CD8-positive, alpha-beta memory T cell (primary cell): Measurements from ENCODE around the gene ITPK1. TPM values are rescaled to one million over a fixed set of nuclear protein-coding genes. Genes with fewer than 3 reads are reported as not detected.

Experiments used
- CTCF ChIA-PET: fragments of 350-600 bp; sonication (Branson Sonifier 250); formaldehyde crosslinking; loops from one replicate; lab custom pipeline; 2021; ENCODE audit warnings: antibody characterized with exemption; lab: Charles Lee
- POLR2A ChIA-PET: fragments of 350-600 bp; sonication (Branson Sonifier 250); formaldehyde crosslinking; loops from one replicate; lab custom pipeline; 2021; ENCODE audit warnings: antibody characterized with exemption; lab: Charles Lee
- DNase-seq, 5 donors: peaks; one replicate each; pipeline versions ENCODE4 v3.0.0 to v3.0.0-alpha.2; 2020 to 2022; ENCODE audit warnings: mixed read lengths in 1 of 5
- H3K27ac ChIP-seq: one replicate; pipeline ENCODE4 v1.7.0; 2013; ENCODE audit warnings: low read depth, mild to moderate bottlenecking, low read length, moderate library complexity
- H3K27me3 ChIP-seq: 2 replicates; pipeline ENCODE4 v1.7.0; 2013; ENCODE audit warnings: low read length, mild to moderate bottlenecking; ENCODE audit not compliant: insufficient read depth, poor library complexity, severe bottlenecking
- H3K36me3 ChIP-seq: 2 replicates; pipeline ENCODE4 v1.7.0; 2013; ENCODE audit warnings: mild to moderate bottlenecking, low read length, moderate library complexity; ENCODE audit not compliant: insufficient read depth
- H3K4me1 ChIP-seq: 2 replicates; pipeline ENCODE4 v1.7.0; 2013; ENCODE audit warnings: mild to moderate bottlenecking, low read length, moderate library complexity; ENCODE audit not compliant: insufficient read depth
- H3K4me3 ChIP-seq: 2 replicates; pipeline ENCODE4 v1.7.0; 2013; ENCODE audit warnings: mild to moderate bottlenecking, low read length
- H3K9me3 ChIP-seq: 2 replicates; pipeline ENCODE4 v1.7.0; 2013; ENCODE audit warnings: mild to moderate bottlenecking, low read length
- H3K27ac Mint-ChIP-seq, 8 donors: one replicate each; pipeline ENCODE4 v1.8.0; 2020 to 2021; ENCODE audit warnings: mixed read lengths in 8 of 8, mild to moderate bottlenecking in 6 of 8, inconsistent platforms in 3 of 8, moderate library complexity in 3 of 8
- H3K27me3 Mint-ChIP-seq, 2 donors: one replicate each; pipeline ENCODE4 v1.8.0; 2020 to 2021; ENCODE audit warnings: mixed read lengths in 2 of 2, mild to moderate bottlenecking in 1 of 2, moderate library complexity in 1 of 2
- H3K36me3 Mint-ChIP-seq, 3 donors: one replicate each; pipeline ENCODE4 v1.8.0; 2020 to 2021; ENCODE audit warnings: mixed read lengths in 3 of 3, inconsistent platforms in 1 of 3, mild to moderate bottlenecking in 1 of 3
- H3K4me1 Mint-ChIP-seq, 3 donors: one replicate each; pipeline ENCODE4 v1.8.0; 2020 to 2021; ENCODE audit warnings: mixed read lengths in 3 of 3, inconsistent platforms in 1 of 3, mild to moderate bottlenecking in 1 of 3
- H3K4me3 Mint-ChIP-seq, 7 donors: one replicate each; pipeline ENCODE4 v1.8.0; 2020 to 2021; ENCODE audit warnings: mixed read lengths in 7 of 7, mild to moderate bottlenecking in 6 of 7, moderate library complexity in 4 of 7, inconsistent platforms in 2 of 7
- H3K9me3 Mint-ChIP-seq, 5 donors: one replicate each; pipeline ENCODE4 v1.8.0; 2020 to 2022; ENCODE audit warnings: mixed read lengths in 5 of 5, mild to moderate bottlenecking in 3 of 5, moderate library complexity in 2 of 5, inconsistent platforms in 1 of 5
- polyA plus RNA-seq: library from polyadenylated mRNA; unstranded; fragments of 300-500 nt; fragmentation: Illumina TruSeq; gene quantifications from one replicate; pipeline ENCODE4 v1.2.3, GENCODE V29; 2021
- total RNA-seq, 2 experiments: library from RNA; stranded (reverse); gene quantifications; one replicate each; pipeline ENCODE4 v1.2.3, GENCODE V29; 2021

ITPK1 gene
- total and polyA plus RNA-seq, 3 experiments from 2014 or later, result 40.4 to 75.1 (median 66.1) TPM

DNA sequence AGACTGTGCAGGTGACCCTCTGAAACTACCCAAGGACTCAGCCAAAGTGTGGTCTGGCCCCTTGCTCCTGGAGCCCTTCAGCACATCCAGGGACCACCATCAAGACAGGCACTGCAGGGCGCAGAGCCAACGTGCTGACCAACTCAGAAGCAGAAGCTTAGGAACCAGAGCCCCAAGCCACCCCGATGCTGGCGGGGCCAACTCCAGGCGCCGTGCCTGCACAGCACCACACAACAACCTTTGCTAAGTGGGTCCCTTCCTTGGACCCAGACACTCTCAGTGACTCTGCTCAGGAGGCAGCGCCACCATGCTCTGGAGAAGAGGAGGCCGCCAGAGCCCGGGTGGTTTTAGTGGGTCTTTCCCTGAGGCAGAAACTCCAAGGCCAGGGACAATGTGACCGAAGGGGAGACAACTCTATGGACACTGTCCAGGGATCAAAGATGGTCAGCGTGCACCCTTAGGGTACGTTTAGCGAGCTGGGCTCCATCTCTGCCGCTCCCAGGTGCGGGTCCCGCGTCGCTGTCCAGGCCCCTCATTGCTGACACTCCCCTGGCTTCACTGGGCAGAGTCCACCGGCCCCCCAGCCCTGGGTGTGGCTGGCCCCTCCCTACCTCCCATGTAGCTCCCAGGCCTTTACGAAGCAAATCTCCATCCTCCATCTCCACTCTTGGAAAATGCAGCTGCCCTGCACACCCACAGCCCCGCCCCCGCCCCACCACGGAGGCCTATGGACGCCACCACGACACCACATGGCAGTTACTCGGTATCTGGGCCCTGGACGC lies 176.6 kb downstream of the ITPK1 start:
- POLR2A ChIA-PET, result no interaction called here
- H3K4me3 ChIP-seq, result no peak overlapping the region
- H3K4me1 ChIP-seq, result no peaks in the 10 kb centered on the region
- peaks cover 0 to 59% (median 0%) of the 10 kb centered on the region in 3 donors for H3K36me3 Mint-ChIP-seq
- no peaks in the 10 kb centered on the region for H3K27me3 Mint-ChIP-seq
- no peaks in the 10 kb centered on the region for H3K36me3 ChIP-seq
- CTCF ChIA-PET, result interaction anchor here (0.9 kb wide), 1 partner anchor 16 kb away, joined by 4 read pairs; the partner anchor contains the start of gene CHGA
- no peaks in the 10 kb centered on the region for H3K9me3 Mint-ChIP-seq
- no peak overlapping the region for H3K27ac ChIP-seq
- no peak overlapping the region for H3K4me3 Mint-ChIP-seq
- no peaks in the 10 kb centered on the region for H3K9me3 ChIP-seq
- H3K27ac Mint-ChIP-seq, result peak overlapping the region in 1 of 8 donors; percentile 6
- H3K4me1 Mint-ChIP-seq, result no peaks in the 10 kb centered on the region
- no peak for DNase-seq
- no peaks in the 10 kb centered on the region for H3K27me3 ChIP-seq

DNA sequence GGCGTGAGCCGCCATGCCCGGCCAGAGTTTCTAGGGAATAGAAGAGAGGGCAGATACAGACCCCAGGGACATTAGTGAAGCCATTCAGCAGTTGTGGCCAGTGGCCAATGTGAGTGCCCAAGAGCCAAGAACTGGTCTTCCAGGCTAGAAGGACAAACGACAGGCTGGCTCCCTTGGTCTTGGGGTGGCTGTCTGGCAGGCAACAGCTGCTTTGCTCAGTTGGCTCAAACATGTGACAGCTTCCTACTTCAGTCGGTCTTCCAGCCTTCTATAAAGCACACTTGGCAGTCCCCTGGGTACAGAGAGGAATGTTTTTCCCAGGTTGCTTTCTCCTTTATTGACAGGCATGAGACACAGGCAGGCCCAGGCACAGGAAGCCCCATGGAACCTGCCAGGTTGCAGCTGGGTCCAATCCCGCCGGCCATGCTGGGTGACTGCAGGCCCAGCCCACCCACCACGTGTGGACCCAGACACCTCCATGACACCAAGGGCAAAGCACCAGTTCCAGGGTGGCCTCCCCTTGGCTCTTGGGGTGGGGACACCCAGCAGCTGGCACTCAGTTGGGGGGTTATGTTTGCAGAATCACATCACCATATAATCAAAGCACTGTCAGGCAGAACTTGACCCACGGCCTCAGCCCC lies 177.4 kb downstream of the ITPK1 start:
- no peaks in the 10 kb centered on the region for H3K9me3 ChIP-seq
- H3K4me3 ChIP-seq, result no peak overlapping the region
- no peak for DNase-seq
- Mint-ChIP-seq H3K36me3 (peaks cover 0 to 53% (median 0%) of the 10 kb centered on the region in 3 donors), H3K4me3 (no peak overlapping the region), H3K27me3 (no peaks in the 10 kb centered on the region), H3K9me3 (no peaks in the 10 kb centered on the region), H3K4me1 (no peaks in the 10 kb centered on the region), H3K27ac (peak overlapping the region in 1 of 8 donors; percentile 35)
- POLR2A ChIA-PET, result no interaction called here
- H3K27ac ChIP-seq, result no peak overlapping the region
- H3K27me3 ChIP-seq, result no peaks in the 10 kb centered on the region
- no peaks in the 10 kb centered on the region for H3K36me3 ChIP-seq
- CTCF ChIA-PET, result interaction anchor here (0.9 to 1.1 kb wide), 2 partner anchors 15 to 175 kb away, joined by 3 to 4 read pairs; partner anchors contain the start of gene CHGA
- no peaks in the 10 kb centered on the region for H3K4me1 ChIP-seq

DNA sequence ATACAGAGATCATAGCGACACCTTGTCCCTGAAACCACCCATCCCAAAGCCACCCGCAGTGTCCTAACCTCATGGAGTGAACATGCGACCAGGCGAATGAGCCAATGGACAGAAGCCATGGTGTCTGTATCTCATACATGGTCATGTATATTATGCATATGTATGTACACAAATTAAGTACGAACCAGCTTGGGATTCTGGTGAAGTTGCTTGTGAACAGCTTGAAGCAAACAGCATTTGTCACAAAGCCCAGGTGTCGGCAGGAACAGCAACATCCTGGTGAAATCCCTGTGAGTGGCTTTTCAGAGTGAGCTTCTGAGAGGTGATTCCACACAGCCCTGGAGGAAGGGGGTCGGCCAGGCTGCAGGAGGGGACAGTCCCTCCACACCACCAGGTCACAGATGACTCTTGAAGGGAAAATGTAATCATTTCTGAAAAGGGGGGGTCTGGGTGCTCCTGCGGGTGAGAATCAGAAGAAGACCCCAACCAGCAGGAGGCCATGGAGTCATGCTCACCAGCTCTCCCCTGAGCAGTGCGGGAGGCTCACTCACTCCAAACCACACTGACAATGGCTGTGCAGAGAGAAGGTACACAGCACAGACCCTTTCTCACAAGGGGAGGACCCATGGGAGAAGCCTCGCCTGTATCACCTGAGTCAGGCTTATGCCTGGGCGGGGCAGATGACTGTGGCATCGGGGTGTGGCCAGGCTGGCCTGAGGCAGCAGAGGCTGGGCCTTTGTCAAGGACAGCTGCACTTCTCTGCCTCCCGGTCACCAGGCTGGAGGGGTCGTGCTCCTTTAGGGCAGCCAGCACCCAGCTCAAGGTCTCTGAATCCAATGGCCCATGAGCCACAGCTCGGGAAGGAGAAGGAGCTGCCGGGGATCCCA lies 178.4 kb downstream of the ITPK1 start:
- Histone ChIP-seq H3K9me3 (no peaks in the 10 kb centered on the region), H3K27me3 (no peaks in the 10 kb centered on the region), H3K36me3 (no peaks in the 10 kb centered on the region), H3K4me3 (no peak overlapping the region), H3K27ac (no peak overlapping the region), H3K4me1 (no peaks in the 10 kb centered on the region)
- Mint-ChIP-seq H3K9me3 (no peaks in the 10 kb centered on the region), H3K4me3 (no peak overlapping the region), H3K27me3 (no peaks in the 10 kb centered on the region), H3K27ac (peak overlapping the region in 1 of 8 donors; percentile 53), H3K4me1 (no peaks in the 10 kb centered on the region), H3K36me3 (peaks cover 0 to 42% (median 0%) of the 10 kb centered on the region in 3 donors)
- ChIA-PET POLR2A (no interaction called here), CTCF (interaction anchor here (1.1 kb wide), 1 partner anchor 176 kb away, joined by 3 read pairs; no protein-coding TSS in a partner anchor)
- DNase-seq, result no peak

DNA sequence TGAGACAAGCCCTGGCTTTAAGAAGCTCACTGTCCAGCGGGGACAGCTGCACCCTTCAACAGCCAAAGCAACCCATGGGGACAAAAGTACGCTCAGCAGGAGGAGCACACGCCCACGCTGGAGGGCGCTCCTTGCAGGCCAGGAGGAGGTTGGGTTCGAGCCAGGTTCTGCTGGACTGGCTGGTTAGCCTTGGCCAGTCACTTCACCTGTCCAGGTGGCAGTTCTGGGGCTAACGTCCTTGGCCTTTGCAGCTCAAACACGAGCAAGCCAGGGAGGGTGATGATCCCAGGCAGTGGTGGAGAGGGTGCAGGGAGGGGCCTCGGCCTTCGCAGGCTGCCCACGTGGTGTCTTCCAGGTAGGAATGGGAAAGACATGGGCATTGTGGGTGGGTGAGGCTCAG lies 179.6 kb downstream of the ITPK1 start:
- Mint-ChIP-seq H3K27me3 (no peaks in the 10 kb centered on the region), H3K9me3 (no peaks in the 10 kb centered on the region), H3K27ac (no peak overlapping the region), H3K4me1 (peaks cover 0 to under 1% (median 0%) of the 10 kb centered on the region in 3 donors), H3K36me3 (peaks cover 0 to 32% (median 0%) of the 10 kb centered on the region in 3 donors), H3K4me3 (no peak overlapping the region)
- Histone ChIP-seq H3K9me3 (no peaks in the 10 kb centered on the region), H3K36me3 (no peaks in the 10 kb centered on the region), H3K27me3 (no peaks in the 10 kb centered on the region), H3K4me1 (no peaks in the 10 kb centered on the region), H3K4me3 (no peak overlapping the region), H3K27ac (no peak overlapping the region)
- DNase-seq, result no peak
- POLR2A ChIA-PET, result no interaction called here
- CTCF ChIA-PET, result no interaction called here

DNA sequence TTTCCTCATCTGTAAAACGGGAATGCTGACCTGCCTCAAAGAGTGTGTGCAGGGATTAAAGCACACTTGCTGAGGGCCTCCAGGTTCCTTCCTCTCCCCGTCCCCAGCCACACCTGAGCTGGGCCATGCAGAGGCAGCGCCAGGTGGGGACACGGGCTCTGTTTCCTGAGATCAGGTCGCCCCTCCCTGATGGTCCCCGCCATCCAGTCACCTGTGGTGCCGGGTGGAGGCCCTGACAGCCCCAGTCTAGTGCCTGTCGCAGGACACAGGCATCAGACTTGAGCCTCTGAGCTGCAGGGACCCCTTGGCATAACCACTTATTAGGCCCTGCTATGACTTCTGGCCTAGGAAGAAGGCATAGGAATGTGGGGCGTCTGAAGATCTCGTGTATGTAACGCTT lies 180.3 kb downstream of the ITPK1 start:
- peaks cover 0 to 2% (median 0%) of the 10 kb centered on the region in 3 donors for H3K4me1 Mint-ChIP-seq
- no peak overlapping the region for H3K4me3 ChIP-seq
- H3K36me3 ChIP-seq, result no peaks in the 10 kb centered on the region
- peaks cover 0 to 27% (median 0%) of the 10 kb centered on the region in 3 donors for H3K36me3 Mint-ChIP-seq
- H3K4me3 Mint-ChIP-seq, result no peak overlapping the region
- H3K27me3 Mint-ChIP-seq, result no peaks in the 10 kb centered on the region
- no peaks in the 10 kb centered on the region for H3K27me3 ChIP-seq
- ChIA-PET CTCF (no interaction called here), POLR2A (no interaction called here)
- no peaks in the 10 kb centered on the region for H3K4me1 ChIP-seq
- no peak overlapping the region for H3K27ac ChIP-seq
- no peaks in the 10 kb centered on the region for H3K9me3 ChIP-seq
- no peak for DNase-seq
- H3K27ac Mint-ChIP-seq, result no peak overlapping the region
- H3K9me3 Mint-ChIP-seq, result no peaks in the 10 kb centered on the region

DNA sequence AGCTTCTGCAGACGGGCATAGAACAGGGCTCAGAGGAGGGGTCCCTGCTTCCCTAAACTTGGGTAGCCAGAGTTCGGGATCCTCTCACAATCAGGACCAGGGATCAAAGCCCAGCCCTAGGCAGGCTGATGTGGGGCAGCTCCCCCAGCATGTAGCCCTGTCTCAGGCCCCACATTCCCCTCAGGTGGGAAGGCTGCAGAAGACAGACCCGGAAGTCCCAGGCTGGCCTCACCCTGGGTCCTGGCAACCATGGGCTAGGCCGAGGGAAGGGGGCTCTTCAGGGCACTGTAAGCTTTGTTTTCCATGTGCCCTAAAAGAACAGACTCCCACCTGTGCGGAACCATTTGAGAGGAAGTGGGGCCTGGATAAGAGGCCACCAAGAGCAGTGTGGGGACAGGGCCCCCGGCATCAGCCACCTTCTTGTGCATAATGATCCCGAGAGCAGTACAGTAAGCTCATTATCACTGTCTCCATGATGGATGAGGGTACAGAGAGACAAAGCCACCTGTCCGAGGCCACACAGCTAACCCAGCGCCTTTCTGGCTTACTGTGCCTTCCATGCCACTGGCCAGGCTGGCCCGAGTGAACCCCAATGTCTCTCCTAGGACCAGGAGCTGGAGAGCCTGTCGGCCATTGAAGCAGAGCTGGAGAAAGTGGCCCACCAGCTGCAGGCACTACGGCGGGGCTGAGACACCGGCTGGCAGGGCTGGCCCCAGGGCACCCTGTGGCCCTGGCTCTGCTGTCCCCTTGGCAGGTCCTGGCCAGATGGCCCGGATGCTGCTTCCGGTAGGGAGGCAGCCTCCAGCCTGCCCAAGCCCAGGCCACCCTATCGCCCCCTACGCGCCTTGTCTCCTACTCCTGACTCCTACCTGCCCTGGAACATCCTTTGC lies 181.3 kb downstream of the ITPK1 start:
- H3K9me3 Mint-ChIP-seq, result no peaks in the 10 kb centered on the region
- peaks cover 0 to 2% (median 0%) of the 10 kb centered on the region in 3 donors for H3K4me1 Mint-ChIP-seq
- Histone ChIP-seq H3K4me1 (no peaks in the 10 kb centered on the region), H3K27me3 (no peaks in the 10 kb centered on the region), H3K27ac (no peak overlapping the region), H3K9me3 (no peaks in the 10 kb centered on the region), H3K4me3 (no peak overlapping the region), H3K36me3 (no peaks in the 10 kb centered on the region)
- H3K27me3 Mint-ChIP-seq, result no peaks in the 10 kb centered on the region
- DNase-seq, result no peak
- H3K4me3 Mint-ChIP-seq, result no peak overlapping the region
- no peak overlapping the region for H3K27ac Mint-ChIP-seq
- H3K36me3 Mint-ChIP-seq, result peaks cover 0 to 20% (median 0%) of the 10 kb centered on the region in 3 donors
- ChIA-PET POLR2A (no interaction called here), CTCF (interaction anchor here (1.0 kb wide), 1 partner anchor 179 kb away, joined by 3 read pairs; no protein-coding TSS in a partner anchor)

DNA sequence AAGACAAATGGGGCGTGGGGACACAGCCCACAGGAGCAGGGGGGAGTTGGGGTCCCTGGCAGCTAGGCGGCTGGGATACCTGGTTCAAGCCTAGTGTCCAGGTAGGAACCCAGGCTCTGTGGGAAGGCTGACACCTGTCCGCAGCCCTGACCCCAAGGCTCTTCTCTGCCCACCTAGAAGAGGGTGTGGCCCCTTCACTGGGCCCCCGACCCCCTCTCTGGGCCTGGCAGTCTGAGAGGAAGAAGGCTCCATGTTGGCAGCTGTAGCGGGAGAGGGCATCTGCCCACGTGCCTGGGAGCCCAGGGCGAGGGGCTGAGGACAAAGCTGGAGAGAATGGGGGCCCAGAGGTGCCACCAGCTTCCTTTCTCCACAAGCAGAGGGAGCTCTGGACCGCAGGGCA lies 182.2 kb downstream of the ITPK1 start:
- peaks cover 0 to 17% (median 0%) of the 10 kb centered on the region in 3 donors for H3K36me3 Mint-ChIP-seq
- CTCF ChIA-PET, result interaction anchor here (1.0 kb wide), 1 partner anchor 180 kb away, joined by 3 read pairs; no protein-coding TSS in a partner anchor
- H3K4me3 Mint-ChIP-seq, result no peak overlapping the region
- peaks cover 0 to 2% (median 0%) of the 10 kb centered on the region in 3 donors for H3K4me1 Mint-ChIP-seq
- POLR2A ChIA-PET, result no interaction called here
- no peaks in the 10 kb centered on the region for H3K4me1 ChIP-seq
- H3K27me3 Mint-ChIP-seq, result no peaks in the 10 kb centered on the region
- no peaks in the 10 kb centered on the region for H3K9me3 Mint-ChIP-seq
- no peak overlapping the region for H3K27ac ChIP-seq
- H3K27me3 ChIP-seq, result no peaks in the 10 kb centered on the region
- no peaks in the 10 kb centered on the region for H3K36me3 ChIP-seq
- H3K27ac Mint-ChIP-seq, result no peak overlapping the region
- no peak overlapping the region for H3K4me3 ChIP-seq
- no peaks in the 10 kb centered on the region for H3K9me3 ChIP-seq
- no peak for DNase-seq
